BLaER1 (cell line): ENCODE measurements around the gene PLCD1.
A peak's percentile ranks its signal among the peaks of the same experiment; 100 is the strongest.

Source experiments
- H3K27ac ChIP-seq: shearing (Covaris generic); formaldehyde crosslinking; 2 replicates; pipeline ENCODE4 v1.8.1; 2022
- H3K27me3 ChIP-seq: shearing (Covaris generic); formaldehyde crosslinking; 2 replicates; pipeline ENCODE4 v1.8.1; 2022
- H3K36me3 ChIP-seq: shearing (Covaris generic); formaldehyde crosslinking; 2 replicates; pipeline ENCODE4 v1.8.1; 2022
- H3K4me1 ChIP-seq: shearing (Covaris generic); formaldehyde crosslinking; 2 replicates; pipeline ENCODE4 v1.8.1; 2022
- H3K4me2 ChIP-seq: shearing (Covaris generic); formaldehyde crosslinking; 2 replicates; pipeline ENCODE4 v1.8.1; 2022
- H3K4me3 ChIP-seq: shearing (Covaris generic); formaldehyde crosslinking; 2 replicates; pipeline ENCODE4 v1.8.1; 2022
- H3K9ac ChIP-seq: shearing (Covaris generic); formaldehyde crosslinking; 2 replicates; pipeline ENCODE4 v1.8.1; 2022
- H3K9me3 ChIP-seq: shearing (Covaris generic); formaldehyde crosslinking; 2 replicates; pipeline ENCODE4 v1.8.1; 2022
- H4K20me1 ChIP-seq: shearing (Covaris generic); formaldehyde crosslinking; 2 replicates; pipeline ENCODE4 v1.8.1; 2022
- Cebpa-rat ChIP-seq: shearing (Covaris generic); IDR thresholded peaks from 2 replicates; pipeline ENCODE4 v1.8.1; 2022

PLCD1 gene

GRCh38 chr3:37968813-37969595 lies 60.4 kb downstream of the PLCD1 start:
- H3K36me3 ChIP-seq, result no peaks in the 10 kb centered on the region
- H4K20me1 ChIP-seq, result no peaks in the 10 kb centered on the region
- H3K4me1 ChIP-seq, result peaks cover 9% of the 10 kb centered on the region
- no peaks in the 10 kb centered on the region for H3K9me3 ChIP-seq
- H3K27me3 ChIP-seq, result no peaks in the 10 kb centered on the region
- H3K9ac ChIP-seq, result no peak overlapping the region
- H3K4me2 ChIP-seq, result peak overlapping the region; percentile 16
- H3K27ac ChIP-seq, result no peak overlapping the region
- no peak for TF ChIP-seq Cebpa-rat
- H3K4me3 ChIP-seq, result no peak overlapping the region

- H3K9me3 ChIP-seq, result no peaks in the 10 kb centered on the region
- peaks cover 9% of the 10 kb centered on the region for H3K4me1 ChIP-seq
- H3K4me3 ChIP-seq, result no peak overlapping the region
- no peak overlapping the region for H3K9ac ChIP-seq
- H3K27ac ChIP-seq, result no peak overlapping the region
- TF ChIP-seq Cebpa-rat, result no peak
- H3K4me2 ChIP-seq, result no peak overlapping the region
- no peaks in the 10 kb centered on the region for H3K27me3 ChIP-seq
- no peaks in the 10 kb centered on the region for H4K20me1 ChIP-seq
- H3K36me3 ChIP-seq, result no peaks in the 10 kb centered on the region
Observed at GRCh38 chr3:37968199-37968598, 61.2 kb downstream of the PLCD1 start.

GRCh38 chr3:37967260-37967881 lies 62.1 kb downstream of the PLCD1 start:
- Histone ChIP-seq H3K4me2 (no peak overlapping the region), H3K4me1 (peaks cover 9% of the 10 kb centered on the region), H4K20me1 (no peaks in the 10 kb centered on the region), H3K4me3 (no peak overlapping the region), H3K36me3 (no peaks in the 10 kb centered on the region), H3K9ac (no peak overlapping the region), H3K9me3 (no peaks in the 10 kb centered on the region), H3K27ac (no peak overlapping the region), H3K27me3 (no peaks in the 10 kb centered on the region)
- TF ChIP-seq Cebpa-rat, result no peak

GRCh38 chr3:37964716-37965115 lies 64.7 kb downstream of the PLCD1 start:
- Histone ChIP-seq H4K20me1 (no peaks in the 10 kb centered on the region), H3K9ac (no peak overlapping the region), H3K9me3 (no peaks in the 10 kb centered on the region), H3K27me3 (no peaks in the 10 kb centered on the region), H3K27ac (no peak overlapping the region), H3K4me3 (no peak overlapping the region), H3K36me3 (no peaks in the 10 kb centered on the region), H3K4me2 (no peak overlapping the region), H3K4me1 (peaks cover 7% of the 10 kb centered on the region)
- no peak for TF ChIP-seq Cebpa-rat

GRCh38 chr3:37964146-37964545 lies 65.3 kb downstream of the PLCD1 start:
- Histone ChIP-seq H3K4me3 (no peak overlapping the region), H3K9ac (no peak overlapping the region), H3K9me3 (no peaks in the 10 kb centered on the region), H4K20me1 (no peaks in the 10 kb centered on the region), H3K4me1 (peaks cover 1% of the 10 kb centered on the region; the same call in 1 of the 2 replicates), H3K4me2 (no peak overlapping the region), H3K27me3 (no peaks in the 10 kb centered on the region), H3K27ac (no peak overlapping the region), H3K36me3 (no peaks in the 10 kb centered on the region)
- no peak for TF ChIP-seq Cebpa-rat

- Histone ChIP-seq H3K9ac (no peak overlapping the region), H3K4me1 (no peaks in the 10 kb centered on the region), H3K27ac (no peak overlapping the region), H3K27me3 (no peaks in the 10 kb centered on the region), H3K36me3 (no peaks in the 10 kb centered on the region), H3K4me3 (no peak overlapping the region), H3K9me3 (no peaks in the 10 kb centered on the region), H3K4me2 (no peak overlapping the region), H4K20me1 (no peaks in the 10 kb centered on the region)
- TF ChIP-seq Cebpa-rat, result no peak
Observed at GRCh38 chr3:37963635-37964034, 65.8 kb downstream of the PLCD1 start.

GRCh38 chr3:37963016-37963415 lies 66.4 kb downstream of the PLCD1 start:
- Histone ChIP-seq H3K9me3 (no peaks in the 10 kb centered on the region), H3K4me2 (no peak overlapping the region), H3K27me3 (no peaks in the 10 kb centered on the region), H3K27ac (no peak overlapping the region), H3K36me3 (no peaks in the 10 kb centered on the region), H3K9ac (no peak overlapping the region), H3K4me1 (peaks cover 4% of the 10 kb centered on the region), H4K20me1 (no peaks in the 10 kb centered on the region), H3K4me3 (no peak overlapping the region)
- no peak for TF ChIP-seq Cebpa-rat

- no peak overlapping the region for H3K4me2 ChIP-seq
- no peak overlapping the region for H3K27ac ChIP-seq
- no peak overlapping the region for H3K9ac ChIP-seq
- no peaks in the 10 kb centered on the region for H4K20me1 ChIP-seq
- peaks cover 16% of the 10 kb centered on the region for H3K4me1 ChIP-seq
- no peaks in the 10 kb centered on the region for H3K27me3 ChIP-seq
- H3K9me3 ChIP-seq, result no peaks in the 10 kb centered on the region
- H3K36me3 ChIP-seq, result no peaks in the 10 kb centered on the region
- no peak for TF ChIP-seq Cebpa-rat
- H3K4me3 ChIP-seq, result no peak overlapping the region
Observed at GRCh38 chr3:37961622-37962431, 67.6 kb downstream of the PLCD1 start.

- Histone ChIP-seq H3K27me3 (no peaks in the 10 kb centered on the region), H3K27ac (peak overlapping the region; percentile 74), H3K9ac (peak overlapping the region; percentile 65), H3K9me3 (no peaks in the 10 kb centered on the region; the same call in 1 of the 2 replicates), H3K4me3 (peak overlapping the region; percentile 13; the same call in 1 of the 2 replicates), H4K20me1 (no peaks in the 10 kb centered on the region), H3K4me1 (peaks cover 52% of the 10 kb centered on the region), H3K4me2 (peak overlapping the region; percentile 81), H3K36me3 (peaks cover 7% of the 10 kb centered on the region; the same call in 1 of the 2 replicates)
- TF ChIP-seq Cebpa-rat, result no peak
Observed at GRCh38 chr3:37957539-37957936, 71.9 kb downstream of the PLCD1 start.
